Heart left ventricle (tissue), 13 donors: ENCODE results near the gene STIM1.

Experiments used
- POLR2A ChIP-seq, 2 donors: fragments of 450-650 bp; IDR thresholded peaks; one replicate each; pipeline ENCODE4 v1.6.1; 2017; ENCODE audit warnings: antibody characterized with exemption in 2 of 2, mild to moderate bottlenecking in 2 of 2, moderate library complexity in 2 of 2
- TF ChIP-seq, protein P1 (sequence below), 12 donors: fragments of 200-600 bp; sonication (generic) in 4 of 12; IDR thresholded peaks; one replicate each; pipeline versions ENCODE4 v1.5.0 to v1.8.0; 2018 to 2022; ENCODE audit warnings: antibody characterized with exemption in 12 of 12, mild to moderate bottlenecking in 5 of 12
- donor health status: ischemic (EF 13 %, LVEDD 7.1; RV severe dilation, severe dysfunction).
- donor health status: DM: no; HTN: yes; CAD: no.
- donor health status: DM: no; HTN: no; CAD: no.
- donor health status: ischemic (EF 25% LVEDD 6.9; RV normal size, moderate dysfunction).
- donor health status: ischemic (EF 25% LVEDD 5.7; RV mildly dilated, moderate dysfunction).
- donor health status: ischemic (EF 35%, LVEDD 5.7; RV mildly dilated, moderate dysfunction).
- donor health status: nonischemic (EF 11% LVEDD 7.7; RV severe dilation, severe dysfunction).
- donor health status: DM: yes; HTN: yes; CAD: no.
- donor health status: PGD.
- donor health status: ischemic (EF 29% LVEDD 5.4; RV normal size, mild dysfunction).
- donor health status: nonischemic (EF 23%, LVEDD 6.1; RV moderate dilation, normal function).

DNA sequence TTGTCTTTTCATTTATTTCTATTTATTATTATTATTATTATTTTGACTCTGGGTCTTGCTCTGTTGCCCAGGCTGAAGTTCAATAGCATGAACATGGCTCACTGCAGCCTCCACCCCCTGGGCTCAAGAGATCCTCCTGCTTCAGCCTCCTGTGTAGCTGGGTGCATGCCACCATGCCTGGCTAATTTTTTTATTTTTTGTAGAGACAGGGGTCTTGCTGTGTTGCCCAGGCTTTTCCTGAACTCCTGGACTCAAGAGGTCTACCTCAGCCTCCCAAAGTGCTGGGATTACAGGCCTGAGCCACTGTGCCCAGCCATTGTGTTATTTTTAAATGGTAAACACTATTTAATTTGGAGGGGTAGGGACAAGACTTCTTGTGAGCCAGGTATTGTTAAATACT lies 215.9 kb downstream of the STIM1 start:
- TF ChIP-seq, protein P1, sequence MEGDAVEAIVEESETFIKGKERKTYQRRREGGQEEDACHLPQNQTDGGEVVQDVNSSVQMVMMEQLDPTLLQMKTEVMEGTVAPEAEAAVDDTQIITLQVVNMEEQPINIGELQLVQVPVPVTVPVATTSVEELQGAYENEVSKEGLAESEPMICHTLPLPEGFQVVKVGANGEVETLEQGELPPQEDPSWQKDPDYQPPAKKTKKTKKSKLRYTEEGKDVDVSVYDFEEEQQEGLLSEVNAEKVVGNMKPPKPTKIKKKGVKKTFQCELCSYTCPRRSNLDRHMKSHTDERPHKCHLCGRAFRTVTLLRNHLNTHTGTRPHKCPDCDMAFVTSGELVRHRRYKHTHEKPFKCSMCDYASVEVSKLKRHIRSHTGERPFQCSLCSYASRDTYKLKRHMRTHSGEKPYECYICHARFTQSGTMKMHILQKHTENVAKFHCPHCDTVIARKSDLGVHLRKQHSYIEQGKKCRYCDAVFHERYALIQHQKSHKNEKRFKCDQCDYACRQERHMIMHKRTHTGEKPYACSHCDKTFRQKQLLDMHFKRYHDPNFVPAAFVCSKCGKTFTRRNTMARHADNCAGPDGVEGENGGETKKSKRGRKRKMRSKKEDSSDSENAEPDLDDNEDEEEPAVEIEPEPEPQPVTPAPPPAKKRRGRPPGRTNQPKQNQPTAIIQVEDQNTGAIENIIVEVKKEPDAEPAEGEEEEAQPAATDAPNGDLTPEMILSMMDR (IDR thresholded peaks at IDR 0.05), result no peak
- TF ChIP-seq POLR2A (IDR thresholded peaks at IDR 0.05), result no peak
